GM23338 (cell line): ENCODE measurements around the gene PROX2.
A peak's percentile ranks its signal among the peaks of the same experiment; 100 is the strongest.

ENCODE experiments used
- CTCF ChIP-seq, 2 experiments: fragments of 200-600 bp in 1 of 2; sonication (generic) in 1 of 2; conservative IDR thresholded peaks; 2 replicates each; pipeline versions ENCODE4 v1.5.1 to v1.6.1; 2016 to 2017; ENCODE audit warnings: antibody characterized with exemption in 2 of 2, low read depth in 2 of 2, mild to moderate bottlenecking in 2 of 2, moderate library complexity in 1 of 2
- ETS1 ChIP-seq: IDR thresholded peaks from 2 replicates; pipeline ENCODE4 v1.6.1; 2016; ENCODE audit warnings: antibody characterized with exemption
- EZH2 ChIP-seq: fragments of 200-600 bp; sonication (generic); IDR thresholded peaks from one replicate; pipeline ENCODE4 v1.8.0; 2017; ENCODE audit warnings: antibody characterized with exemption, mild to moderate bottlenecking, low read depth; ENCODE audit not compliant: unreplicated experiment
- EZH2phosphoT487 ChIP-seq: fragments of 200-600 bp; sonication (generic); IDR thresholded peaks from one replicate; pipeline ENCODE4 v1.8.1; 2018; ENCODE audit warnings: antibody characterized with exemption; ENCODE audit not compliant: unreplicated experiment
- JUNB ChIP-seq: IDR thresholded peaks from one replicate; pipeline ENCODE4 v1.6.1; 2016; ENCODE audit warnings: antibody characterized with exemption; ENCODE audit not compliant: unreplicated experiment
- NANOG ChIP-seq: IDR thresholded peaks from 2 replicates; pipeline ENCODE4 v1.6.1; 2016; ENCODE audit warnings: antibody characterized with exemption, borderline replicate concordance
- POLR2AphosphoS5 ChIP-seq: IDR thresholded peaks from 2 replicates; pipeline ENCODE4 v1.6.1; 2016; ENCODE audit warnings: antibody characterized with exemption, low read depth
- REST ChIP-seq: IDR thresholded peaks from one replicate; pipeline ENCODE4 v1.6.1; 2018; ENCODE audit warnings: antibody characterized with exemption; ENCODE audit not compliant: unreplicated experiment
- ZNF462 ChIP-seq: fragments of 250-450 bp; sonication (Bioruptor Pico); IDR thresholded peaks from 2 replicates; pipeline ENCODE4 v1.5.0; 2020; ENCODE audit warnings: mild to moderate bottlenecking, moderate library complexity

- no peak for TF ChIP-seq CTCF (conservative IDR thresholded peaks at IDR 0.05; ENCODE audit: low read depth in 2 of 2)
- peak; percentile 29; the same call in 1 of the 2 replicates for TF ChIP-seq POLR2AphosphoS5
- no peak for TF ChIP-seq EZH2phosphoT487
- TF ChIP-seq JUNB = no peak
- TF ChIP-seq NANOG = no peak
- no peak for TF ChIP-seq EZH2
- no peak for TF ChIP-seq REST
- TF ChIP-seq ETS1 = no peak
- no peak for TF ChIP-seq ZNF462
Measured at GRCh38 chr14:74904635-74905503, 28.9 kb upstream of the PROX2 start.
